Panc1 (cell line): ENCODE data around the gene HCST. TPM values are rescaled to one million over a fixed set of nuclear protein-coding genes. Genes with fewer than 3 reads are reported as not detected.

Experiments used
- ATAC-seq: fragments of 200-7000 bp; cut with Tn5 transposase; 2 replicates; pipeline ENCODE4 v1.9.1; 2020; ENCODE audit warnings: mild to moderate bottlenecking, moderate library complexity
- BruUV-seq: library from RNA; stranded (reverse); fragments of 400-500 nt; replicated peaks from 2 replicates; lab custom pipeline; 2021; lab: Mats Ljungman, UMichigan
- CTCF ChIA-PET: fragments of 300-600 bp; sonication (Branson Sonifier 250); formaldehyde crosslinking; loops from one replicate; lab custom pipeline; 2022; ENCODE audit warnings: antibody characterized with exemption; lab: Charles Lee
- POLR2A ChIA-PET: fragments of 300-600 bp; sonication (Branson Sonifier 250); formaldehyde crosslinking; loops from one replicate; lab custom pipeline; 2022; ENCODE audit warnings: antibody characterized with exemption; lab: Charles Lee
- DNase-seq: peaks from one replicate; pipeline ENCODE4 v3.0.0-alpha.2; 2010; ENCODE audit warnings: low read depth, low spot score
- H3K27ac ChIP-seq: 2 replicates; pipeline ENCODE4 v1.5.1; 2011; ENCODE audit warnings: mild to moderate bottlenecking, low read length, inconsistent platforms
- H3K27me3 ChIP-seq: fragments of 200-500 bp; sonication (Bioruptor generic); 2 replicates; pipeline ENCODE4 v1.6.0; 2014; ENCODE audit warnings: low read length, inconsistent platforms; ENCODE audit not compliant: control insufficient read depth, insufficient read depth
- H3K36me3 ChIP-seq: fragments of 200-500 bp; sonication (Bioruptor generic); 2 replicates; pipeline ENCODE4 v1.5.1; 2014; ENCODE audit warnings: inconsistent platforms, mild to moderate bottlenecking, low read length, moderate library complexity; ENCODE audit not compliant: control insufficient read depth, insufficient read depth
- H3K4me1 ChIP-seq: 2 replicates; pipeline ENCODE4 v1.5.1; 2011; ENCODE audit warnings: inconsistent platforms, mild to moderate bottlenecking, low read length, moderate library complexity; ENCODE audit not compliant: control insufficient read depth, insufficient read depth
- H3K4me3 ChIP-seq, 2 experiments: 2 replicates each; pipeline ENCODE4 v1.5.1; 2011 to 2012; ENCODE audit warnings: low read depth in 2 of 2, low read length in 2 of 2, mild to moderate bottlenecking in 2 of 2, inconsistent platforms in 1 of 2, moderate library complexity in 1 of 2
- H3K9me3 ChIP-seq: fragments of 200-500 bp; sonication (Bioruptor generic); 2 replicates; pipeline ENCODE4 v1.5.1; 2014; ENCODE audit warnings: low read depth, mild to moderate bottlenecking, inconsistent platforms, low read length, moderate library complexity; ENCODE audit not compliant: control insufficient read depth, insufficient read depth
- POLR2AphosphoS5 ChIP-seq: IDR thresholded peaks from 2 replicates; pipeline ENCODE4 v1.6.1; 2012; ENCODE audit warnings: mild to moderate bottlenecking, low read depth, low read length, moderate library complexity
- SIN3A ChIP-seq: IDR thresholded peaks from 2 replicates; pipeline ENCODE4 v1.6.1; 2012; ENCODE audit warnings: low read depth, mild to moderate bottlenecking, low read length, moderate library complexity, borderline replicate concordance; ENCODE audit not compliant: insufficient read depth
- TCF7L2 ChIP-seq: IDR thresholded peaks from 2 replicates; pipeline ENCODE4 v1.6.1; 2011; ENCODE audit warnings: mild to moderate bottlenecking, low read depth, low read length, inconsistent platforms
- in situ Hi-C: cut with HindIII; loops from 2 replicates; pipeline ENCODE4 v1.10.0; 2016; ENCODE audit warnings: low sequenced_read_pairs, low pct_unique_long_range_greater_than_20kb
- intact Hi-C: fragments of 100-400 bp; cut with micrococcal nuclease; formaldehyde crosslinking; loops from one replicate; pipeline ENCODE4 v1.10.0; 2022; ENCODE audit not compliant: unreplicated experiment
- total RNA-seq: library from RNA; stranded (reverse); gene quantifications from one replicate; pipeline ENCODE4 v1.2.1, GENCODE V29; 2021; ENCODE audit not compliant: unreplicated experiment
- TF ChIP-seq, protein P1 (sequence below): fragments of 450-650 bp; IDR thresholded peaks from 2 replicates; pipeline ENCODE4 v1.5.1; 2017; ENCODE audit warnings: mild to moderate bottlenecking
- TF ChIP-seq, protein P2 (sequence below), 2 experiments: IDR thresholded peaks; 2 replicates each; pipeline ENCODE4 v1.6.1; 2011 to 2012; ENCODE audit warnings: low read depth in 2 of 2, control low read depth in 1 of 2, low read length in 1 of 2, mild to moderate bottlenecking in 1 of 2, moderate library complexity in 1 of 2; ENCODE audit not compliant: insufficient read depth in 1 of 2

HCST gene
- total RNA-seq, 1 experiment from 2014 or later: 2.9 TPM

DNA sequence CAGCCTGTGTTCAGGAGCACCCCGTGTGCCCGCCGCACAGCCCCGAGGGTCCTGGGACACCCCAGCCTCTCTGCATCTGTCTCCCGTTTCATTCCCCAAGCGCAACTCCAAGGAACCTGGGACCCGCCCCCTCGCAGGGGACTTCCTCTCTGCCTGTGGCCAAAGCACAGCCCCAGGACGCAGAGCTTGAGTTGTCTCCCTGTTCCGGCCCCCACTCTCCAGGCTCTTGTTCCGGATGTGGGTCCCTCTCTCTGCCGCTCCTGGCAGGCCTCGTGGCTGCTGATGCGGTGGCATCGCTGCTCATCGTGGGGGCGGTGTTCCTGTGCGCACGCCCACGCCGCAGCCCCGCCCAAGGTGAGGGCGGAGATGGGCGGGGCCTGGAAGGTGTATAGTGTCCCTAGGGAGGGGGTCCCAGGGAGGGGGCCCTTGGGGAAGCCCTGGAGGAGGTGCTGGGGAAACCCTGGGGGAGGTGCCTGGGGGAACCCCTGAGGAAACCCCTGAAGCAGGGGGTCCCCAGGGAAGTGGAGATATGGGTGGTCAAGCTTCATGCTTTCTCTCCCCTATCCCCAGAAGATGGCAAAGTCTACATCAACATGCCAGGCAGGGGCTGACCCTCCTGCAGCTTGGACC lies 1.3 kb downstream of the HCST start:
- H3K4me1 ChIP-seq: peaks cover 19% of the 10 kb centered on the region
- TF ChIP-seq POLR2AphosphoS5 (no peak), SIN3A (0 out of 2 replicates have a peak, but pooled peaks have one; percentile 10)
- TF ChIP-seq, protein P1, sequence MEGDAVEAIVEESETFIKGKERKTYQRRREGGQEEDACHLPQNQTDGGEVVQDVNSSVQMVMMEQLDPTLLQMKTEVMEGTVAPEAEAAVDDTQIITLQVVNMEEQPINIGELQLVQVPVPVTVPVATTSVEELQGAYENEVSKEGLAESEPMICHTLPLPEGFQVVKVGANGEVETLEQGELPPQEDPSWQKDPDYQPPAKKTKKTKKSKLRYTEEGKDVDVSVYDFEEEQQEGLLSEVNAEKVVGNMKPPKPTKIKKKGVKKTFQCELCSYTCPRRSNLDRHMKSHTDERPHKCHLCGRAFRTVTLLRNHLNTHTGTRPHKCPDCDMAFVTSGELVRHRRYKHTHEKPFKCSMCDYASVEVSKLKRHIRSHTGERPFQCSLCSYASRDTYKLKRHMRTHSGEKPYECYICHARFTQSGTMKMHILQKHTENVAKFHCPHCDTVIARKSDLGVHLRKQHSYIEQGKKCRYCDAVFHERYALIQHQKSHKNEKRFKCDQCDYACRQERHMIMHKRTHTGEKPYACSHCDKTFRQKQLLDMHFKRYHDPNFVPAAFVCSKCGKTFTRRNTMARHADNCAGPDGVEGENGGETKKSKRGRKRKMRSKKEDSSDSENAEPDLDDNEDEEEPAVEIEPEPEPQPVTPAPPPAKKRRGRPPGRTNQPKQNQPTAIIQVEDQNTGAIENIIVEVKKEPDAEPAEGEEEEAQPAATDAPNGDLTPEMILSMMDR: no peak
- TF ChIP-seq, protein P2, sequence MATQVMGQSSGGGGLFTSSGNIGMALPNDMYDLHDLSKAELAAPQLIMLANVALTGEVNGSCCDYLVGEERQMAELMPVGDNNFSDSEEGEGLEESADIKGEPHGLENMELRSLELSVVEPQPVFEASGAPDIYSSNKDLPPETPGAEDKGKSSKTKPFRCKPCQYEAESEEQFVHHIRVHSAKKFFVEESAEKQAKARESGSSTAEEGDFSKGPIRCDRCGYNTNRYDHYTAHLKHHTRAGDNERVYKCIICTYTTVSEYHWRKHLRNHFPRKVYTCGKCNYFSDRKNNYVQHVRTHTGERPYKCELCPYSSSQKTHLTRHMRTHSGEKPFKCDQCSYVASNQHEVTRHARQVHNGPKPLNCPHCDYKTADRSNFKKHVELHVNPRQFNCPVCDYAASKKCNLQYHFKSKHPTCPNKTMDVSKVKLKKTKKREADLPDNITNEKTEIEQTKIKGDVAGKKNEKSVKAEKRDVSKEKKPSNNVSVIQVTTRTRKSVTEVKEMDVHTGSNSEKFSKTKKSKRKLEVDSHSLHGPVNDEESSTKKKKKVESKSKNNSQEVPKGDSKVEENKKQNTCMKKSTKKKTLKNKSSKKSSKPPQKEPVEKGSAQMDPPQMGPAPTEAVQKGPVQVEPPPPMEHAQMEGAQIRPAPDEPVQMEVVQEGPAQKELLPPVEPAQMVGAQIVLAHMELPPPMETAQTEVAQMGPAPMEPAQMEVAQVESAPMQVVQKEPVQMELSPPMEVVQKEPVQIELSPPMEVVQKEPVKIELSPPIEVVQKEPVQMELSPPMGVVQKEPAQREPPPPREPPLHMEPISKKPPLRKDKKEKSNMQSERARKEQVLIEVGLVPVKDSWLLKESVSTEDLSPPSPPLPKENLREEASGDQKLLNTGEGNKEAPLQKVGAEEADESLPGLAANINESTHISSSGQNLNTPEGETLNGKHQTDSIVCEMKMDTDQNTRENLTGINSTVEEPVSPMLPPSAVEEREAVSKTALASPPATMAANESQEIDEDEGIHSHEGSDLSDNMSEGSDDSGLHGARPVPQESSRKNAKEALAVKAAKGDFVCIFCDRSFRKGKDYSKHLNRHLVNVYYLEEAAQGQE (IDR thresholded peaks at IDR 0.05; ENCODE audit: insufficient read depth in 1 of 2, low read depth in 2 of 2, low read length in 1 of 2): no peak
- intact Hi-C loops: no loop called here
- ChIA-PET POLR2A (no interaction called here), CTCF (no interaction called here)
- H3K36me3 ChIP-seq: no peaks in the 10 kb centered on the region
- no peaks in the 10 kb centered on the region for H3K27me3 ChIP-seq
- no TSS peak for BruUV-seq
- H3K4me3 ChIP-seq: peak overlapping the region; percentile 36 to 59
- H3K27ac ChIP-seq: peak overlapping the region; percentile 36; the same call in 1 of the 2 replicates
- H3K9me3 ChIP-seq: no peaks in the 10 kb centered on the region
- in situ Hi-C loops: loop anchor here (10.0 kb wide), 1 partner anchor 69 kb away; no protein-coding TSS in a partner anchor
- peak; percentile 53 for ATAC-seq
- DNase-seq: no peak

DNA sequence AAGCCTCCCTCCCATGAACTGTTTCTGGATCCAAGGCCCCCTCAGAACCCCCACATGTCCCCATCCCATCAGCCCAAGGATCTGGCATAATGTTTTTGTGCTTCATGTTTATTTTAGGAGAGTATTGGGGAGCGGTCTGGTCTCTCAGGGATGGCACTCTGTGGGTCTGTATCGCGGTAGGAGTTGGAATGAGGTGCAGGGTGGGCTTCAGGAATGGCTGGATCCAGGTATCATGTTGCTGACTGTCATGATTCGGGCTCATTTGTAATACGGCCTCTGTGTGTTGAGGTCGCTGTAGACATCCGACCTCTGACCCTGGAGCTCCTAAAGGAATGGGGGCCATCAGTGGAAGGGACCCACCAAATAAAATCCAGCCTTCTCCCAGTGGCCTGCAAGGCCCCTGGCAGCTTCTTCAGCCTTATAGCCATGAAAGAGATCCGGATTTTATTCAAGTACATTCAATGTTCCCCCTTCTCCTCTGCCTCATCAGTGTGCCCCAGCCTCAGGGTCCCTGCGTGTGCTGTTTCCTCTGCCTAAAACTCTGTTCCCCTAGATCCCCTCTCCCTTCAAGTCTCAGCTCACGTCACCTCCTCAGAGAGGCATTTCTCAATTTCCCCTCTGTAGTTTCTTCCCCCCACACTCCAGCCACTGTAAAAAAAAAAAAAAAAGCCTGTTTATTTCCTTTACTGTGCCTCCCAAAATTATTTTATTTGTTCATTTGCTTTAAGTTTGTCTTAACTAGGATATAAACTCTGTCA lies 2.2 kb downstream of the HCST start:
- no peak overlapping the region for H3K4me3 ChIP-seq
- no TSS peak for BruUV-seq
- TF ChIP-seq, protein P1: no peak
- TF ChIP-seq SIN3A: no peak
- TF ChIP-seq TCF7L2: no peak
- no peak for TF ChIP-seq POLR2AphosphoS5
- TF ChIP-seq, protein P2 (IDR thresholded peaks at IDR 0.05; ENCODE audit: insufficient read depth in 1 of 2, low read depth in 2 of 2, low read length in 1 of 2): no peak
- no peak overlapping the region for H3K27ac ChIP-seq
- no peak for ATAC-seq
- ChIA-PET POLR2A (no interaction called here), CTCF (no interaction called here)
- no peaks in the 10 kb centered on the region for H3K9me3 ChIP-seq
- in situ Hi-C loops: loop anchor here (10.0 kb wide), 1 partner anchor 70 kb away; no protein-coding TSS in a partner anchor
- H3K27me3 ChIP-seq: no peaks in the 10 kb centered on the region
- no peak for DNase-seq
- H3K4me1 ChIP-seq: peaks cover 17% of the 10 kb centered on the region
- intact Hi-C loops: no loop called here
- H3K36me3 ChIP-seq: no peaks in the 10 kb centered on the region
